GM18870 (cell line): ENCODE measurements around the gene APBB2.
"Not testable (repeated sequence)": the region's sequence is repeated elsewhere in the genome, so short reads cannot be mapped to it uniquely, and the experiment has no call there.

Source experiments
- ATAC-seq: cut with Tn5 transposase; IDR thresholded peaks from one replicate; pipeline ENCODE4 v1.9.1; 2021; ENCODE audit warnings: moderate library complexity; ENCODE audit not compliant: unreplicated experiment

APBB2 gene

GRCh38 chr4:41069838-41070237 is 144.5 kb downstream of the APBB2 start:
- no peak for ATAC-seq

- no peak for ATAC-seq
Observed at GRCh38 chr4:41069257-41069656, 145.1 kb downstream of the APBB2 start.

- ATAC-seq: no peak
Observed at GRCh38 chr4:41067369-41067768, 147.0 kb downstream of the APBB2 start.

- no peak for ATAC-seq
Observed at GRCh38 chr4:41066049-41066448, 148.3 kb downstream of the APBB2 start.

GRCh38 chr4:41065434-41066006 is 148.8 kb downstream of the APBB2 start:
- ATAC-seq: no peak

GRCh38 chr4:41064953-41065352 is 149.4 kb downstream of the APBB2 start:
- ATAC-seq: no peak

GRCh38 chr4:41061482-41062185 is 152.7 kb downstream of the APBB2 start:
- ATAC-seq: no peak

GRCh38 chr4:41060352-41061334 is 153.7 kb downstream of the APBB2 start:
- ATAC-seq: no peak

- not testable (repeated sequence) for ATAC-seq
Observed at GRCh38 chr4:41059411-41059810, 154.9 kb downstream of the APBB2 start.

- ATAC-seq: no peak
Observed at GRCh38 chr4:41058426-41058825, 155.9 kb downstream of the APBB2 start.

GRCh38 chr4:41057467-41057866 is 156.9 kb downstream of the APBB2 start:
- ATAC-seq: no peak

GRCh38 chr4:41052287-41052686 is 162.1 kb downstream of the APBB2 start:
- ATAC-seq: no peak

- no peak for ATAC-seq
Observed at GRCh38 chr4:41050880-41051775, 163.2 kb downstream of the APBB2 start.

GRCh38 chr4:41050116-41050515 is 164.2 kb downstream of the APBB2 start:
- ATAC-seq: no peak

GRCh38 chr4:41049176-41049575 is 165.2 kb downstream of the APBB2 start:
- ATAC-seq: not testable (repeated sequence)

GRCh38 chr4:41044791-41045190 is 169.6 kb downstream of the APBB2 start:
- ATAC-seq: no peak

- no peak for ATAC-seq
Observed at GRCh38 chr4:41044165-41044564, 170.2 kb downstream of the APBB2 start.

- no peak for ATAC-seq
Observed at GRCh38 chr4:41043465-41043864, 170.9 kb downstream of the APBB2 start.

GRCh38 chr4:41041551-41041950 is 172.8 kb downstream of the APBB2 start:
- ATAC-seq: no peak

- no peak for ATAC-seq
Observed at GRCh38 chr4:41039317-41039716, 175.0 kb downstream of the APBB2 start.

GRCh38 chr4:41038304-41038703 is 176.0 kb downstream of the APBB2 start:
- ATAC-seq: no peak
